Gastroesophageal sphincter (tissue), 4 donors: ENCODE data around the gene CACUL1. TPM values are rescaled to one million over a fixed set of nuclear protein-coding genes. Genes with fewer than 3 reads are reported as not detected.

Experiments
- ATAC-seq: fragments of 150-250 bp; one replicate; pipeline ENCODE4 v1.9.1; 2016; ENCODE audit warnings: mild to moderate bottlenecking, moderate library complexity
- H3K27ac ChIP-seq, 4 donors: fragments of 200-600 bp; sonication (generic) in 3 of 4; 1 replicate in 3 of 4; 2 replicates in 1 of 4; pipeline ENCODE4 v1.5.1; 2016 to 2019
- H3K27me3 ChIP-seq: fragments of 200-600 bp; sonication (generic); one replicate; pipeline ENCODE4 v1.5.1; 2019
- H3K36me3 ChIP-seq, 2 donors: fragments of 200-600 bp; sonication (generic); one replicate each; pipeline ENCODE4 v1.5.1; 2019; ENCODE audit warnings: control low read depth in 1 of 2
- H3K4me1 ChIP-seq, 3 donors: fragments of 200-600 bp; sonication (generic); 1 replicate in 2 of 3; 2 replicates in 1 of 3; pipeline ENCODE4 v1.5.1; 2016 to 2019; ENCODE audit warnings: control low read depth in 2 of 3
- H3K4me3 ChIP-seq, 2 donors: fragments of 200-600 bp; sonication (generic); one replicate each; pipeline ENCODE4 v1.5.1; 2019; ENCODE audit warnings: mild to moderate bottlenecking in 1 of 2, moderate library complexity in 1 of 2
- H3K9me3 ChIP-seq, 3 donors: fragments of 200-600 bp; sonication (generic); one replicate each; pipeline ENCODE4 v1.5.1; 2017 to 2019; ENCODE audit warnings: control low read depth in 2 of 3
- CTCF ChIP-seq, 4 experiments: fragments of 200-600 bp in 2 of 4; fragments of 450-650 bp in 2 of 4; sonication (generic) in 1 of 4; IDR thresholded peaks; one replicate each; pipeline ENCODE4 v1.5.1; 2017 to 2019; ENCODE audit warnings: antibody characterized with exemption in 4 of 4, mild to moderate bottlenecking in 2 of 4, moderate library complexity in 2 of 4
- EP300 ChIP-seq: sonication (generic); formaldehyde crosslinking; IDR thresholded peaks from one replicate; pipeline ENCODE4 v1.6.1; 2017; ENCODE audit warnings: antibody characterized with exemption, mild to moderate bottlenecking
- POLR2A ChIP-seq, 2 donors: fragments of 450-650 bp; IDR thresholded peaks; one replicate each; pipeline ENCODE4 v1.6.1; 2017; ENCODE audit warnings: antibody characterized with exemption in 2 of 2, mild to moderate bottlenecking in 2 of 2, moderate library complexity in 1 of 2
- POLR2AphosphoS5 ChIP-seq: sonication (generic); formaldehyde crosslinking; IDR thresholded peaks from one replicate; pipeline ENCODE4 v1.6.1; 2017; ENCODE audit warnings: antibody characterized with exemption
- WGBS, 2 donors: methylation state at CpG; one replicate each; pipeline ENCODE4 v1.1.5; 2018; ENCODE audit warnings: low coverage in 1 of 2; 5-methylcytosine and 5-hydroxymethylcytosine counted together
- total RNA-seq, 4 donors: library from RNA; depleted of rRNA; stranded (reverse); fragments of >200 nt; gene quantifications; one replicate each; pipeline ENCODE4 v1.1.0, GENCODE V29; 2016

Gene CACUL1
- total RNA-seq, 4 donors from 2014 or later = 35.7 to 67.2 (median 45.6) TPM

- Histone ChIP-seq H3K4me3 (no peak overlapping the region), H3K27ac (no peak overlapping the region), H3K4me1 (no peaks in the 10 kb centered on the region), H3K36me3 (no peaks in the 10 kb centered on the region), H3K9me3 (no peaks in the 10 kb centered on the region), H3K27me3 (no peaks in the 10 kb centered on the region)
- no peak for TF ChIP-seq EP300
- no peak for TF ChIP-seq POLR2AphosphoS5
- no peak for TF ChIP-seq CTCF (IDR thresholded peaks at IDR 0.05)
- TF ChIP-seq POLR2A (IDR thresholded peaks at IDR 0.05) = no peak
- 85 to 96% methylated on average over 2 of the region's 3 CpGs for WGBS, 2 donors
- no peak for ATAC-seq
Observed at GRCh38 chr10:118763202-118763988, 8.6 kb upstream of the CACUL1 start.

- Histone ChIP-seq H3K4me1 (peaks cover 0 to 7% (median 0%) of the 10 kb centered on the region in 3 donors), H3K4me3 (no peak overlapping the region), H3K36me3 (no peaks in the 10 kb centered on the region), H3K27me3 (no peaks in the 10 kb centered on the region), H3K27ac (no peak overlapping the region), H3K9me3 (no peaks in the 10 kb centered on the region)
- no peak for ATAC-seq
- no CpG with 5 or more reads among the region's 36 CpGs for WGBS, 2 donors
- TF ChIP-seq EP300 = no peak
Observed at GRCh38 chr10:118760265-118760664, 5.5 kb upstream of the CACUL1 start.

- H3K36me3 ChIP-seq = no peaks in the 10 kb centered on the region
- no peaks in the 10 kb centered on the region for H3K27me3 ChIP-seq
- 80 to 83% methylated on average over 1 of the region's 1 CpG for whole genome bisulfite sequencing, 2 donors
- H3K27ac ChIP-seq = no peak overlapping the region
- peaks cover 0 to 14% (median 0%) of the 10 kb centered on the region in 3 donors for H3K4me1 ChIP-seq
- no peaks in the 10 kb centered on the region for H3K9me3 ChIP-seq
- no peak overlapping the region for H3K4me3 ChIP-seq
- ATAC-seq = no peak
- TF ChIP-seq EP300 (no peak), POLR2AphosphoS5 (no peak), CTCF (IDR thresholded peaks at IDR 0.05) (no peak), POLR2A (IDR thresholded peaks at IDR 0.05) (no peak)
Observed at GRCh38 chr10:118758449-118758848, 3.7 kb upstream of the CACUL1 start.

GRCh38 chr10:118754229-118754555, 578 bp downstream of the CACUL1 start:
- no peak for TF ChIP-seq POLR2AphosphoS5
- TF ChIP-seq CTCF (IDR thresholded peaks at IDR 0.05) = no peak
- TF ChIP-seq POLR2A (IDR thresholded peaks at IDR 0.05) = no peak
- Histone ChIP-seq H3K27ac (peak overlapping the region; percentile 54 to 95 (median 89)), H3K9me3 (no peaks in the 10 kb centered on the region), H3K27me3 (no peaks in the 10 kb centered on the region), H3K4me3 (peak overlapping the region; percentile 77 to 99), H3K4me1 (peaks cover 0 to 51% (median 0%) of the 10 kb centered on the region in 3 donors), H3K36me3 (no peaks in the 10 kb centered on the region)
- 0% methylated on average over 7 to 9 of the region's 22 CpGs for WGBS, 2 donors
- ATAC-seq = no peak

GRCh38 chr10:118753331-118754228, 1.2 kb downstream of the CACUL1 start:
- WGBS, 2 donors = 8% methylated on average over 10 to 14 of the region's 17 CpGs
- peak overlapping the region; percentile 77 to 99 for H3K4me3 ChIP-seq
- peak overlapping the region in 3 of 4 donors; percentile 87 to 95 (median 91) for H3K27ac ChIP-seq
- H3K9me3 ChIP-seq = no peaks in the 10 kb centered on the region
- peaks cover 0 to 57% (median 0%) of the 10 kb centered on the region in 3 donors for H3K4me1 ChIP-seq
- H3K27me3 ChIP-seq = no peaks in the 10 kb centered on the region
- no peak for ATAC-seq
- no peak for TF ChIP-seq POLR2AphosphoS5
- TF ChIP-seq EP300 = no peak
- TF ChIP-seq CTCF (IDR thresholded peaks at IDR 0.05) = no peak
- H3K36me3 ChIP-seq = no peaks in the 10 kb centered on the region
